Mesendoderm (in vitro differentiated cells): ENCODE results near the gene MTERF4.
A peak's percentile ranks its signal among the peaks of the same experiment; 100 is the strongest.

Source experiments
- DNase-seq: peaks from one replicate; pipeline ENCODE4 v3.0.0; 2013
- H2AK5ac ChIP-seq: 2 replicates; pipeline ENCODE4 v1.6.1; 2013; ENCODE audit warnings: low read length, inconsistent platforms
- H2BK120ac ChIP-seq: 2 replicates; pipeline ENCODE4 v1.6.1; 2013; ENCODE audit warnings: low read depth, mild to moderate bottlenecking, low read length, moderate library complexity, mixed read lengths
- H2BK15ac ChIP-seq: replicated peaks from 2 replicates; pipeline ENCODE4 v1.6.1; 2013; ENCODE audit warnings: low read depth, mild to moderate bottlenecking, moderate library complexity
- H2BK5ac ChIP-seq: 2 replicates; pipeline ENCODE4 v1.6.1; 2013; ENCODE audit warnings: low read length, inconsistent platforms
- H3K18ac ChIP-seq: 2 replicates; pipeline ENCODE4 v1.6.1; 2013; ENCODE audit warnings: mild to moderate bottlenecking, low read length, mixed read lengths
- H3K23ac ChIP-seq: one replicate; pipeline ENCODE4 v1.6.1; 2013; ENCODE audit warnings: low read length
- H3K27ac ChIP-seq: 2 replicates; pipeline ENCODE4 v1.5.1; 2013; ENCODE audit warnings: low read depth, mild to moderate bottlenecking, inconsistent platforms, low read length, moderate library complexity
- H3K27me3 ChIP-seq: 2 replicates; pipeline ENCODE4 v1.6.1; 2013; ENCODE audit warnings: low read length, control low read depth, mild to moderate bottlenecking, inconsistent platforms; ENCODE audit not compliant: insufficient read depth, poor library complexity
- H3K36me3 ChIP-seq: 2 replicates; pipeline ENCODE4 v1.6.1; 2013; ENCODE audit warnings: low read length, inconsistent platforms; ENCODE audit not compliant: control insufficient read depth, insufficient read depth
- H3K4ac ChIP-seq: one replicate; pipeline ENCODE4 v1.6.1; 2013; ENCODE audit warnings: low read depth, mild to moderate bottlenecking, low read length, moderate library complexity
- H3K4me1 ChIP-seq: 2 replicates; pipeline ENCODE4 v1.6.1; 2013; ENCODE audit warnings: low read depth, low read length, inconsistent platforms; ENCODE audit not compliant: control insufficient read depth
- H3K4me2 ChIP-seq: 2 replicates; pipeline ENCODE4 v1.6.1; 2013; ENCODE audit warnings: low read length
- H3K4me3 ChIP-seq: 2 replicates; pipeline ENCODE4 v1.5.1; 2013; ENCODE audit warnings: mild to moderate bottlenecking, low read length
- H3K56ac ChIP-seq: one replicate; pipeline ENCODE4 v1.6.1; 2013; ENCODE audit warnings: low read length
- H3K79me1 ChIP-seq: 2 replicates; pipeline ENCODE4 v1.6.1; 2013; ENCODE audit warnings: low read length, inconsistent platforms
- H3K79me2 ChIP-seq: 2 replicates; pipeline ENCODE4 v1.6.1; 2013; ENCODE audit warnings: mild to moderate bottlenecking, low read length; ENCODE audit not compliant: control insufficient read depth, insufficient read depth
- H3K9ac ChIP-seq: 2 replicates; pipeline ENCODE4 v1.6.1; 2013; ENCODE audit warnings: low read length, inconsistent platforms
- H4K5ac ChIP-seq: one replicate; pipeline ENCODE4 v1.6.1; 2013; ENCODE audit warnings: low read length
- H4K8ac ChIP-seq: one replicate; pipeline ENCODE4 v1.6.1; 2013; ENCODE audit warnings: low read depth, mild to moderate bottlenecking, control low read depth, low read length, moderate library complexity
- WGBS: extraction: QIAGEN DNeasy Blood & Tissue Kit; methylation state at CpG from one replicate; pipeline ENCODE4 v1.1.7; 2013; ENCODE audit warnings: low lambda C conversion rate, missing lambda C conversion rate; ENCODE audit not compliant: insufficient coverage; ENCODE audit errors: extremely low coverage; 5-methylcytosine and 5-hydroxymethylcytosine counted together

MTERF4 gene

DNA sequence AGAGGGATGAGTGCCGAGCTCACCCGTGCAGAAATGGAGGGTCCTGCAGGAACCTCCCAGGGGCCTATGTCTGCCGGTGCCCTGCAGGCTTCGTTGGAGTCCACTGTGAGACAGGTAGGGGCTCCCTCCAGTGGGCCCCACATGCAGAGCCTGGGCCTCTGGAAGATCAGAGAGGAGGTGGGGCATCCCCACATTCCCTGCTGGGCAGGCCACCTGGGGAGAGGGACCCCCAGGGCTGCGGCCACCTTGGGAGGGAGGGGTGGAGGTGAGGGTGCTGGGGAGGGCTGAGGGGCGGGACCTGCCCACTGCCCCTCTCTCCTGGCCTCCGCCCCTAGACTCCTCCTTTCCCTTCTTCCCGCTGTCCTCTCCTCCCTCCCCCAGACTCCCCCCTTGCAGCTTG is 38.5 kb downstream of the MTERF4 start:
- Histone ChIP-seq H3K4me1 (no peaks in the 10 kb centered on the region), H3K27ac (no peak overlapping the region), H3K79me2 (no peaks in the 10 kb centered on the region), H2BK120ac (no peak overlapping the region), H4K5ac (no peak overlapping the region), H3K18ac (no peak overlapping the region), H3K56ac (peak overlapping the region; percentile 71), H3K4me2 (peak overlapping the region; percentile 45), H2BK5ac (no peak overlapping the region), H2AK5ac (no peak overlapping the region), H3K4me3 (no peak overlapping the region), H3K27me3 (no peaks in the 10 kb centered on the region), H2BK15ac (no peak overlapping the region), H3K9ac (peak overlapping the region; percentile 38), H3K36me3 (no peaks in the 10 kb centered on the region), H4K8ac (no peak overlapping the region), H3K4ac (no peak overlapping the region), H3K79me1 (no peaks in the 10 kb centered on the region), H3K23ac (no peak overlapping the region)
- peak; percentile 18 for DNase-seq
- WGBS: no CpG with 5 or more reads among the region's 8 CpGs

DNA sequence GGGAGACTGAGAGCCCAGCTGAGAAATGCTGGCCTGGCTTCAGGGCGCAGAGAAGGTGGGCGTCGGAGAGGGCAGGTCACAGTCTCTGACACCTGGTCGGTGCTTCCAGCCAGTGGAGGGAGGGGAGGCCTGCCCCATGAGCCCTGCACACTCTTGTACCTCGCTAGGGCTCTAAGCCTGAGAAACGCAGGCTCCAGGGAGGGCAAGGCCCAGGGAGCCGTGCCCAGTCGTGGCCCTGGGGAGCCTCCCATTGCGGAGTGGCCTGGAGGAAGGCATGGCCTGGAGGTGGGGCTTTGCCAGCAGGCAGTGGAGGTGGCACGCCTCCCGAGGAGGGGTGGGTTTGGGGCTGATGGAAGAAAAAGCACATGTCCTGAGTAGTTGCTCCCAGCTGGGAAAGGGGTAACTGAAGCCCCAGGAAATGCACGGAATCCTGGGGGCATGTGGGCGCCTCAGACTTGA is 39.0 kb downstream of the MTERF4 start:
- H3K79me2 ChIP-seq: no peaks in the 10 kb centered on the region
- no peak overlapping the region for H2BK5ac ChIP-seq
- no peak overlapping the region for H2AK5ac ChIP-seq
- no peak overlapping the region for H3K4me3 ChIP-seq
- no peak overlapping the region for H4K8ac ChIP-seq
- no peak overlapping the region for H3K23ac ChIP-seq
- no peaks in the 10 kb centered on the region for H3K27me3 ChIP-seq
- no peak overlapping the region for H3K4ac ChIP-seq
- H2BK15ac ChIP-seq: no peak overlapping the region
- H4K5ac ChIP-seq: no peak overlapping the region
- H2BK120ac ChIP-seq: no peak overlapping the region
- no CpG with 5 or more reads among the region's 13 CpGs for WGBS
- H3K56ac ChIP-seq: peak overlapping the region; percentile 17
- H3K79me1 ChIP-seq: no peaks in the 10 kb centered on the region
- H3K4me2 ChIP-seq: no peak overlapping the region
- H3K36me3 ChIP-seq: no peaks in the 10 kb centered on the region
- H3K9ac ChIP-seq: no peak overlapping the region
- no peak for DNase-seq
- no peak overlapping the region for H3K18ac ChIP-seq
- H3K27ac ChIP-seq: no peak overlapping the region
- no peaks in the 10 kb centered on the region for H3K4me1 ChIP-seq

DNA sequence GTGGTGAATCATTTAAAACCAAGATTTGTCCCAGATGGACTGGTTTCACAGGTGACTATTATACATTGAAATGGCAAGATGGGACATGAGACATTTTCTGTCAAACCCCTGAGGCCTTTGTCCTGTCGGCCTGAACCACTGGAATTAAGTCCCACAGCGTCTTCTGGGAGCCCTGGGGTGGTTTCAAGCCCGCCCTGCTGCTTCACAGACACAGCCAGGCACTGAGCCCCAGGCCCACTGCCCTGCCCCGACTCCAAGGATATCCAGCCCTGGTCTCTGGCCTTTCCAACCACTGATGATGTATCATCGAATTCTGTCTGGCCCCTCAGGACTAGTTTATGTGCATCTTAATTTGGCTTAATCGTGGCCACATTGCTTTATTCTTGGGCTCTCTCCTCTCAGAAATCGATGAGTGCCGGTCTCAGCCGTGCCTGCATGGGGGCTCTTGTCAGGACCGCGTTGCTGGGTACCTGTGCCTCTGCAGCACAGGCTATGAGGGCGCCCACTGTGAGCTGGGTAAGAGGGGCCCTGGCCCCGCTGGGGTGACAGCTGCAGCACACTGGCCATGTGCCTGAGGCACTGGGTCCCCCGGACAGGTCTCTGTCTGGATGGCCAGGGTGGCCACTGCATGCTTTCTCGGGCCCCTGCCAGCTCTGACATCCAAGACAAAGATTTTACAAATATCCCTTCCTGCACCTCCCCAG is 39.5 kb downstream of the MTERF4 start:
- no peaks in the 10 kb centered on the region for H3K36me3 ChIP-seq
- no peaks in the 10 kb centered on the region for H3K27me3 ChIP-seq
- H3K18ac ChIP-seq: no peak overlapping the region
- DNase-seq: no peak
- H3K4me2 ChIP-seq: no peak overlapping the region
- WGBS: no CpG with 5 or more reads among the region's 15 CpGs
- H3K56ac ChIP-seq: no peak overlapping the region
- H3K4ac ChIP-seq: no peak overlapping the region
- H3K9ac ChIP-seq: no peak overlapping the region
- H2BK15ac ChIP-seq: no peak overlapping the region
- no peaks in the 10 kb centered on the region for H3K4me1 ChIP-seq
- no peak overlapping the region for H3K27ac ChIP-seq
- H2BK120ac ChIP-seq: no peak overlapping the region
- no peak overlapping the region for H2AK5ac ChIP-seq
- H2BK5ac ChIP-seq: no peak overlapping the region
- H3K79me2 ChIP-seq: no peaks in the 10 kb centered on the region
- no peak overlapping the region for H4K5ac ChIP-seq
- H3K23ac ChIP-seq: no peak overlapping the region
- H4K8ac ChIP-seq: no peak overlapping the region
- H3K4me3 ChIP-seq: no peak overlapping the region
- no peaks in the 10 kb centered on the region for H3K79me1 ChIP-seq

DNA sequence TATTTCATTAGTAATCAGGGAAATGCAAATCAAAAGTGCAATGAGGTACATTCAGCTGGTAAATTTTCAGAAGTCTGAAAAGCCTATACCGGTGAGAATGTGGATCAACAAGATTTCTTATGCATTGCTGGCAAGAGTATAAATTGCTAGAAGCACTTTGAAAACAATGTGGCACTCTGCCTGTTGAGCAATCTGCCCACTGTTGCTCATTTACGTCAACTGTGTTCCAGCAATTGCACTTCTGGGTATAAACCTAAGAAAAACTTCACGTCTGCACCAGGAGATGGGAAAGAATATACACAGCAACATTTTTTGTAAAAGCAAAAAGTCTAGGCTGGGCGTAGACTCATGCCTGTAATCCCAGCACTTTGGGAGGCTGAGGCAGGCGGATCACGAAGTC is 40.8 kb downstream of the MTERF4 start:
- H3K79me1 ChIP-seq: no peaks in the 10 kb centered on the region
- H3K9ac ChIP-seq: no peak overlapping the region
- no peak overlapping the region for H3K4me2 ChIP-seq
- no peak overlapping the region for H3K4me3 ChIP-seq
- H4K8ac ChIP-seq: no peak overlapping the region
- H3K4ac ChIP-seq: no peak overlapping the region
- H2AK5ac ChIP-seq: no peak overlapping the region
- H3K4me1 ChIP-seq: no peaks in the 10 kb centered on the region
- no peak overlapping the region for H2BK15ac ChIP-seq
- no peak overlapping the region for H2BK5ac ChIP-seq
- no peak for DNase-seq
- H2BK120ac ChIP-seq: no peak overlapping the region
- no peaks in the 10 kb centered on the region for H3K79me2 ChIP-seq
- no peak overlapping the region for H3K56ac ChIP-seq
- no peak overlapping the region for H3K27ac ChIP-seq
- no peaks in the 10 kb centered on the region for H3K36me3 ChIP-seq
- H3K18ac ChIP-seq: no peak overlapping the region
- WGBS: no CpG with 5 or more reads among the region's 6 CpGs
- no peaks in the 10 kb centered on the region for H3K27me3 ChIP-seq
- no peak overlapping the region for H3K23ac ChIP-seq
- no peak overlapping the region for H4K5ac ChIP-seq

DNA sequence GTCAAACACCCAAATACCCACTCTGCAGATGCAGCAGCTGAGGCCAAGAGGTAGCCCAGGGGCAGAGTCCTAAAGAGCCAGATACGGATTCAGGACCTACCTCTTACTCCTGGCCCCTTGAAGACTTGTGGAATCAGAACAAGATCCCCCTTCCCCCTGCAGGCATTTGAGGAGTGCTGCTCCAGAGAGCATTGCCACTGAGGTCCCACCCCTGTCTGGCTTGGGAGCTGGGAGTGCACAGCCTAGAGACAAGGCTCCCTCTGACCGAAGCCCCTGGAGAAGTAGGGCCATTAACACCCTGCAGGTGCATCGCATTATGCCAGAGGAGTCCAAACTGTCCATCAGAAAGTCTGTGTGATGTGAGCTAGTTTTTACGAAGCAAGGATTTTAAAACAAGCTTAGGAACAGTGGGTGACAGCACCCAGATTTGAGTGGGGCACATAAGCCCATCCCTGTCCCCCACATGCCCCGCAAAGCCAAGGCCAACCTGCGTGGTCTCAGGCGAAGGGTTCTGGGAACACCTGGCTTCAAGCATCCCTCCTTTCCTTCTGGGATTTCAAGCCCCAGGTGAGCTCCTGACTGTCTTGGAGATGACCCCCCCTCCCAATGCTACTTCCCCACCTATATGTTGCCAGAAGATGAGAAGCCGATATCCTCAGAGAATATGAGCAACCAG is 48.4 kb downstream of the MTERF4 start:
- no peaks in the 10 kb centered on the region for H3K27me3 ChIP-seq
- H2AK5ac ChIP-seq: no peak overlapping the region
- no peak overlapping the region for H3K27ac ChIP-seq
- no peak overlapping the region for H2BK120ac ChIP-seq
- H4K8ac ChIP-seq: no peak overlapping the region
- H2BK5ac ChIP-seq: no peak overlapping the region
- H2BK15ac ChIP-seq: no peak overlapping the region
- no peaks in the 10 kb centered on the region for H3K79me1 ChIP-seq
- H3K23ac ChIP-seq: no peak overlapping the region
- H4K5ac ChIP-seq: no peak overlapping the region
- no peak overlapping the region for H3K56ac ChIP-seq
- H3K36me3 ChIP-seq: no peaks in the 10 kb centered on the region
- H3K4ac ChIP-seq: no peak overlapping the region
- no peak for DNase-seq
- H3K4me3 ChIP-seq: no peak overlapping the region
- WGBS: no CpG with 5 or more reads among the region's 8 CpGs
- no peaks in the 10 kb centered on the region for H3K79me2 ChIP-seq
- no peaks in the 10 kb centered on the region for H3K4me1 ChIP-seq
- H3K18ac ChIP-seq: no peak overlapping the region
- no peak overlapping the region for H3K4me2 ChIP-seq
- no peak overlapping the region for H3K9ac ChIP-seq
